HG03064 (cell line): ENCODE measurements around the gene MAP3K7CL.

Experiments used
- ATAC-seq: cut with Tn5 transposase; IDR thresholded peaks from one replicate; pipeline ENCODE4 v1.9.1; 2021; ENCODE audit warnings: low read depth; ENCODE audit not compliant: unreplicated experiment

MAP3K7CL gene

GRCh38 chr21:29130270-29130969 is at the start of gene MAP3K7CL:
MAP3K7CL (plus strand) TSS chr21:29130644; CDS start chr21:29133345, 2,701 bp downstream.
- ATAC-seq = peak; percentile 57

GRCh38 chr21:29082046-29082815 is 48.2 kb upstream of the MAP3K7CL start:
- ATAC-seq = no peak

DNA sequence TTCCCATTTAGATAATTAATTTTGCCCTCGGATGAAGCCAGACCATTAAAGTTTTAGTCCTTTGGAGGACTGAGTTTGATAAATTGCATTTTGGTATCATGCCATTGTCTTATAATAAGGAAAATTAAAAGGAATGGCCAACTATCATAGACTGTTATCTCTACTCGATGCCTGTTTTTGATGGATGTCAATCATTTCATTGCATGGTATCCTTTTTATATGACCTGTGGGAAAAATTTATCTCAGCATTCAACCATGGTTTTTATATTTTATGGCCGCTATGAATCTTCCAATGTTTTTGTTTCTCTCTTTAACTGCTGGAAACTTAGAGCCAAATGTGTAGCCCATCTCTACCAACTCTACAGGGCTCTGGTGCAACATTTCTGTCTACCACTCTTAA is 47.1 kb upstream of the MAP3K7CL start:
- ATAC-seq = no peak

GRCh38 chr21:29084372-29084771 is 46.1 kb upstream of the MAP3K7CL start:
- no peak for ATAC-seq

DNA sequence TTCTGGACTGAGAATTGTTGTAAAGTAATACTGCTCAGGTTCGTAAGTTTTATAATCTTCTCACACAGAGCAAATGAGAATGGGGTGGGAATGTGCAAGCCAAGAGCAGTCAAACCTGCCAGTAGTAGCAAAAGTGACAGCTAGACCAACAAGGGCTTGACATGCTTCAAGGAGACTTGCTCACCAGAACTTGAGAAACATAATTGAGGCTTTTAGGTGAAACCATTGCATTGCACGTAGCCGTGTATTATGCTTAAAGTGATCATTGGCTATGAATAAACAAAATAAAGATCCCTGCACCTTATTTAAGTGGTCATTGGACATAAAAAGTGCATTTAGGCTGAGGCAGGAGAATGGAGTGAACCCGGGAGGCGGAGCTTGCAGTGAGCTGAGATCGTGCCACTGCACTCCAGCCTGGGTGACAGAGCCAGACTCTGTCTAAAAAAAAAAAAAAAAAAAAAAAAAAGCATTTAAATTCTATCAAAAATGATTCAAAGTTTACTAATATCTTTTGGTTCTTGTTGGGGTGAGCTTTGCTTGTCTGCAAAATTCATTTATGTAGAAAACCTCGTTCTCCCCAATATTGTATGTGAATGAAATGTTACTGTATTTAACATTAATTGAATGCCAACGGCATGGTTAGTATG is 45.2 kb upstream of the MAP3K7CL start:
- ATAC-seq = no peak

- no peak for ATAC-seq
Observed at GRCh38 chr21:29091033-29091432, 39.4 kb upstream of the MAP3K7CL start.

GRCh38 chr21:29092102-29092959 is 38.1 kb upstream of the MAP3K7CL start:
- ATAC-seq = no peak

GRCh38 chr21:29096218-29097015 is 34.0 kb upstream of the MAP3K7CL start:
- no peak for ATAC-seq

GRCh38 chr21:29098156-29098555 is 32.3 kb upstream of the MAP3K7CL start:
- ATAC-seq = no peak

GRCh38 chr21:29102791-29103257 is 27.6 kb upstream of the MAP3K7CL start:
- no peak for ATAC-seq

DNA sequence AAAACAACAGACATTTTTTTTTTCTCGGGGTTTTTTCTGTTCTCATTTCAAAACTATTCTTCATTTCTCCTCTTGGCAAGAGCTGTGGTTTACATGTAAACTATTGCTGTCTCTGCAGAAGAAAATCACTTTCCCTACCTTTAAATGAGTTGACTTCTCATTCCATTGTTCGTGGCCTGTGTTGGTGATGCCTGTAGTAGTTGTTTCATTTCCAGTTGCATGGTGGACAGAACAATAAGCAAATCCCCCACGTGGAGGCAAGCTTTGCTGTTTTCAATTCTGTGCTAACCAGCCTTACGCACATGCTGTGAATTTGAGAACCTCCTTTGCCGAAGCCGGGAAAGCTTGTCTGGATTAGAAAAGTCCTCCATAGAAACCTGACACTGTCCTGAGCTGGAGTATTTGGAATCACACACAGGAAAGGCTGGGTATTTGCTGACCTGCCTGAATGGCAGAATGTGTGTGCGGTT is 26.2 kb upstream of the MAP3K7CL start:
- ATAC-seq = no peak

DNA sequence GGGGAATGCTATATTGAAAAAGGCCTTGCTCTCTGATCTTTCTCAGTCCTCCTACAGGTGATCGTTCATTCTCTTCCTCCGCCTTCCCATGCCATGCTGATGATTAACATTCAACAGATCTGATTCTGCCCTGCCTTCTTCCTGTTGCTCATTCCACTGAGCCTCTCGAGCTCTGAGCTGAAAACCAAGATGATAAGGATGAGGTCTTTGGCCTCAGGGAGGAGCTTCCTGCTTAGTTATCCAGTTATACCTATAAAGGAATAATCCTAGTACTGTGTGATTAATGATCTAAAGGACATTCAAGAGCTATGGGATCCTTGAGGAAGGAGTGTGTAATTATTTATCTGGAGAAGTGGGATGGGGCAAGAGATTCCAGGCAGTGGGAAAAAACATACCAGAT is 25.2 kb upstream of the MAP3K7CL start:
- ATAC-seq = no peak

DNA sequence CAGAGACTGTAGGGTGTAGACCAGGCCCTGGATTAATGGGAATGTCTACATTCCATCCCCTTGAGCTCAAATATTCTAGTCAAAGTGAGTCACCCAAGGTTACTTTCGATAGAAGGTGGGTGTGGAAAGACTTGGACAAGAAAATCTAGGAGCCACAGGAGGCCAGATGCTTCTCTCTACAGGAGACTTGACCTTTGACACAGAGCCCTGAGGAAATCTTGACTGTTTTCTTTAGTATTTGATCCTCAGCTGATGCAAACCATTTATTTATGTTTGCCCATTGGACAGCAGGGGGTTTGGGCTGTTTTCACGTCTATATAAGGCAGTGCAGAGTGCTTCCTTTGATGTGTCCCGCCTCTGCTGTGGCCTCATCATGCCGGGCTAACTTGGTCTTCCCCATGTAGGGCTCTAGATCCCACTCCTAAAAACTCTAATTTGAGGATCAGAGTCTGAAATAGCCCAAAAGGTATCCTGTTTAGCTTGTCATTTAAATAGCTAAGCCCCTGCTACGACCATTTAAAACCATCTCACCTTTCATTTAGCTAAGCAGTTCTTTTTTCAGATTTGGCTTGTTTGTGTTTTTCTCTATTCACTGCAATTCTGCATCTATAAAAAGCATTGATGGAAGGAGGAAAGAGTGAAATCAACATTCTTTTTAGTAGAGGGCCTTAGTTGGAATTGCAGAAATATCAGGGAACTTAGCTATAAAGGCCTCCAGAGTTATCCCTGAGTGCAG is 15.5 kb upstream of the MAP3K7CL start:
- ATAC-seq = no peak

GRCh38 chr21:29115899-29116298 is 14.5 kb upstream of the MAP3K7CL start:
- ATAC-seq = no peak

DNA sequence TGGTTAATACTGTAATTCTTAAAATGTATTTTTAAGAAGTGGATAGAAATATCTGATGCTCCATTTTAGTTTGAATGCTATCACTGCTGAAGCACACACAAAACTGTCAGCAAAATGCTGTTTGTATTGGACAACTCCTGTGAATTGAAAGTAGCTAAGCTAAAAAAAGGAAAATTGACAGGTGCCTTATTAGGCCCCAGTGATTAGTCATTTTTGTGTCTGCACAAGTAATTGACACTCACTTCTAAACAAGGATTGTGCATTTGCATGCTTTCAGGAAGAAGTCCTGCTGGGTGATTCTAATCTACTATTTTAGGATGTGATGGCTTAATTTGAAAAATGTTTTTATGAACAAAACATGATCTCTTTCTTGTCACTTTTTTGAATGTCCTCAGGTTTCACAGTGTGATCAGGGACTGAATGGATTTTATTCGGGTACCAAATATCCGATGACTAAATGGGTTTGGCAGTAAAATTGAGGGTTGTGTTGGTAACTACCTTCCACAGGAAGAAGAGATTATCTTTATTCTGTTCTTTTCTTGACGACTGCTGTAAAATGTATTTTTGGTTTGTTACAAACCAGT is 13.0 kb upstream of the MAP3K7CL start:
- ATAC-seq = no peak

- no peak for ATAC-seq
Observed at GRCh38 chr21:29121759-29122158, 8.7 kb upstream of the MAP3K7CL start.

DNA sequence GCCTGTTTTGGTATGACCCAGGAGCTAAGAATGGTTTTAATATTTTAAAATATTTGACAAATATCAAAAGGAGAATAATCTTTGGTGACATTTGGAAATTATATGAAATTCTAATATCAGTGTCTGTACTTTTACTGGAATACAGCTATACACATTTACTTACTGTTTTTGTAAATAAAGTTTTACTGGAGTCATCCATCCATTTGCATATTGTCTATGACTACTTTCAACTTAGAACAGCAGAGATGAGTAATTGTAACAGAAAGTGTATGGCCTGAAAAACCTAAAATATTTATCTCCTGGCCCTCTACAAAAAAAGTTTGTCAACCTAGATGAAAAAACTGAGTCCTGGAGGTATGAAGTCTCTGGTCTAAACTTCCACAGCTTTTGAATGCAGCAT is 5.8 kb upstream of the MAP3K7CL start:
- no peak for ATAC-seq

- peak; percentile 76 for ATAC-seq
Observed at GRCh38 chr21:29125191-29125590, 5.3 kb upstream of the MAP3K7CL start.

DNA sequence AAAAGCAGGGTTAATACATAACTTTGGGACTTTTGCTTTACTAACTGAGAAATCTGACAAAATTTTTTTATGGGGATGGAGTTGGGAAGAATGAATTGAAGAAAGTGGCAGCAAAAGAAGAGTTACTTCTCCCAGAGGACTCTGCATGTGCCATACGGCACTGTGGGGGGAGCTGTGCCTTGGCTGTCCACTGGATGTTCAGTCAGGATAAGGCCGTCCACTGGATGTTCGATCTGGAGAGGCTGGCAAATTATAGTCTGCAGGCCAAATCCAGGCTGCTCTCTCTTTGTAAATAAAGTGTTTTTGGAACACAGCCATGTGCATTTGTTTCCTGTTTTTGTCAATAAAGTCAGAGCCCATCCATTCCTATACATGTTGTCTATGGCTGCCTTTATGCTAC is 4.5 kb upstream of the MAP3K7CL start:
- ATAC-seq = no peak
